ENCODE data around the gene PHIP.

The PHIP gene

DNA sequence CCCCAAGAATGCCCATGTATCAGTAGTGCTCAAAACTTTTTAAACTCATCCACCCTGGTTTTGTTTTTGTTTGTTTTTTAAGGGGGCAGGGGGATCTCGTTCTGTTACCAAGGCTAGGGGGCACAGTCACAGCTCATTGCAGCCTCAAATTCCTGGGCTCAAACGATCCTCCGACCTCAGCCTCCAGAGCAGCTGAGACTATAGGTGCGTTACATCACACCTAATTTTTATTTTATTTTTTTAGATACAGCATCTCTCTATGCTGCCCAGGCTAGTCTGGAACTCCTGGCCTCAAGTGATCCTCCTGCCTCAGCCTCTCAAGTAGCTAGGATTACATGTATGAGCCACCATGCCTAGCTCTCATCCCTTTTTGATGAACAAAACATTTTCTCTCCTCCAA is 11.2 kb downstream of the PHIP start:
- DNase-seq = no peak

DNA sequence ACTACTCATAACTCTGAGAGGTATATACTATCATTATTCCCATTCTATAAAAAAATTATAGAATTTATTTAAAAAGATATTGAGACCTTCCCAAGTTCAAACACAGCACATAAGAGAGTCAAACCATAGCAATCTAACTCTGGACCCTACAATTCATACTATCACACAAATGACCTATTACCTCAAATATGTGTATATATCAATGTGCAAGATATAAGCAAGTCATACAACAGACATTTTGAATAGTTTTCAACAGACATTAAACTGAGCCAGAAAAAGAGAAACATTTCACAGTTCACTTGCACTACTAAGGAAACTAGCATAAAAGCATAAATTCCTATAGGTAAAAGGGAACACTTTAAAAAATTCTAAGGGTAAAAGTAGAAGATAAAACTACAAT is 11.7 kb downstream of the PHIP start:
- DNase-seq = no peak

DNA sequence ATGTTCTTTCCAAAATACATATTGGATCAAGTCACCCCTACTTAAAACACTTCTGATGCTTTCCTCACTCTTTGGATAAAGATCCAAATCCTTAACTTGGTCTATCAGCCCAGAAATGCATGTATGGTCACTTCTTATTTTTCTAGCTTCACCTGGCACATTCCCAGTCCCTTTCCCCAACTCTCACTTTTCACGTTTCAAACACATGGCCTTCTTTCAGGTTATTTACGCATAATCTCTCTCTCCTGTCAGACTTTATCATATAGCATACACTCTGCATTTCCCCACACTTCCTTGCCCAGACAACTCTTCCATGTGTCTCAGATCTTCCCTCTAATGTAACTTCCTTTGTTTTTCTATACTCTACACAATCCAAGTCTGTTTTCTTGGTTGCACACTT is 12.8 kb downstream of the PHIP start:
- DNase-seq = no peak

DNA sequence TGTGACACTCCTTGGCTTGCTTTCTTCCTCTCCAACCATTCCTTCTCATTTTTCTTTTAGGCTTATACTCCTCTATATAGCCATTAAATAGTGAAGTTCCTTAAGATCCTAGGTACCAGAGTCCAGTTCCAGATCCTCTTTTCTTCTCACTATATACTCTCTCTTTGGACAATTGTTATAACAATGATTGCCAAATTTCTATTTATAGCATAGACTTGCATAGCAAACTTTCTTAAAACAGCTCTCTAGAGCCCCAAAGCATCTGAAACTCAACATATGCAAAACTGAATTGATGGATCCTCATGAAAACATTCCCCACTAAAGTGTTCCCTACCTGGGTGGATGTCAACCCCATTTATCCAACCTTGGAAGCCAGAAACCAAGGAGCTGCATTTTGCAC is 13.4 kb downstream of the PHIP start:
- DNase-seq = no peak

DNA sequence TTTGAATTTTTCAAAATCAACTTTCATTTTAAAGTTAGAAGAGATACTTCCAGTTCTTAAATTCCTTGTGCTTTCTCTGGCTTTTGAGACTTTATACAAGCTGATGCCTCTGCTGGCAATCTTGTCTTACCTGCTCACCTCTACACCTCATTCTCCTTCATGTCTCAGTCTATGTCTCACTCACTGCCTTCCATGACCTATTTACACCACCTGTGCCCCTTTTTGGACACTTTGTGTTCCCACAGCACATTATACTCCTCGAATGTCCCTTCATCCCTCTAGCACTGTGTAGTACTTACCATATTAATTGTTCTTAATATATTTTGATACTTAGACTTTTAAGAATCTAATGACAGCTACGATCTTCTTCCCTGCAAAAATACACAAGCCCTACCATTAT is 15.3 kb downstream of the PHIP start:
- no peak for DNase-seq

DNA sequence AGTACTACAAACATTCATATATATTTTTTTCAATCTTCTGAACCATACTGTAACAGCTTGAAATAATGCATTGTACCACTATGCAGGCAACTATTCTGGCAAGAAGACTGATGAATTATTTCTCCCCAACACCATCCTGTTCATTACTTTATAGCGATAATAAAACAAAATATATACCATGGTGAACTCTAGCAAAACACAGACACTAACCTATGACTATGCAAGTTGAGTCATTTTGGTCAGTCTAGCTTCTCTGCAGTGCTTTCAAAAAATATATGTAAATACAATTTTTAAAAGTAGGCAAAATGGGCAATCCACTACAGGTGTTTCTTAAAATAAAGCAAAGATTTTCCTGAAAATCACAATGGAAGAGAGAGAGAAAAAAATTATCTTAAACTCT is 20.3 kb downstream of the PHIP start:
- no peak for DNase-seq

DNA sequence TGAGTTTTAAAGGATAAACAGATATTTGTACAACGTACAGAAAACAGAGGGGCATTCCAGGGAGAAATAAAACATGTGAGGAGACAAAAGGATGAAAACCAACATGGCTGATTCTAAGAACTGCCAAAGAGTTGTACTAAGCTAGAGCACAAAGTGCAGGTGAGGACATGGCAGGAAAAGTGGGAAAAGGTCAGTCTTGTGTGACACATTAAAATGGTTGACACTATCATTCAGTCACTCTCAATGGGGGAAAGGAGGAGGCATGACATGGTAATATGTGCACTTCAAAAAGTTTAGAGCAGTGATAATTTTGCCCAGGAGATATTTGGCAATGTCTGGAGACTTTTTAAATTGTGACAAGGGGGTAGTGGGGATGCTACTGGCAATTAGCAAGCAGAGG is 21.8 kb downstream of the PHIP start:
- DNase-seq = no peak

DNA sequence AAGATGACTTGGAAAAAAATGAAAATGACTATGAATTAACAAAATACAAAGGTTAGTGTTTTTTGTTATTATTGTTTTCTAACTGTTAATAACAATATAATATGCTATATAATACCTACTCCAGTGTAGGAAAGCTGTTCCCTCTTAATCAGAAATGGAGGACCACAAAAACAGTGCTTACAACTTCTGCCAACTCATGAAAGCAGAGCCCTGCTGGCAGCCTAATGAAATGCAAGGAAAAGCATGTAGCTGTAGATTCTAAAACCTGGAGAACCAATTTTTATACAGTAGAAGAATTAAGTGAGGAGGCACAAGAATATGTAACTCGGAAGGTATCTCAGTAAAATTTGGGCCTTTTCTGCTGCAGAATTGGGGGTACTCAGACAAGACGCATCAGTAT is 29.4 kb downstream of the PHIP start:
- peak; percentile 31 for DNase-seq

DNA sequence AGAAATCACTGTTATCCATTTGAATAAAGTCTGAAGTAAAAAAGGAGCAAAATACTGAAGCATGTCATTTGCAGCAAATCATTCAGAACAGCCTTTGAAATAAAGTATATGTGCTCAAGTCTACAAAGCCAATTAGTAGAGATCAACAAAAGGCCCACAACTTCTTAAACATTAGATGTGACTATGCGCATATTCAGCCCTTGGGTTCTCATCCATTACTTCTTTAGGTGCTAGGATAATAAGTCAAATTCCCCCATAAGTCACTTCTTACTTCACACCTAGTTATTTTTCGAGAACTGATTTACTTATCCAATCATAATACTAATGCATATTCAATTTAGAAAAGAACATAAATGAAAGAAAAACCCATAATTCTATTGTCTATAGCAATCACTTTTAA is 31.0 kb downstream of the PHIP start:
- DNase-seq = no peak

DNA sequence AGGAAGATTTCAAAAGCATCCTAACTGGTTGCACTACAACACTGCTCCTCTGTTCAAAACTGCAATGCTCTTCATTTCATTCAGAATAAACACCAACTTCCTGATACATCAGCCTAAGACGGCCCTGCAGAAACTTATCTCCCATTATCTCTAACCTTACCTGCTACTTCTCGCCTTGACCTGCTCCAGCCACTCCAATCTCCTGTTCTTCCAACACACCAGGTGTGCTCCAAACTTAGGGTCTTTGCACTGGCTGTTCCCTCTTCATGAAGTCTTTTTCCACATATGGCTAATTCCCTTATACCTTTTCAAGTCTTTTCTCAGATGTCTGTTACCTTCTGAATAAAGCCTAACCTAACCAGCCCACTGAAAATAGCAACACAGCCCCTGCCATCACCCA is 32.1 kb downstream of the PHIP start:
- DNase-seq = no peak

DNA sequence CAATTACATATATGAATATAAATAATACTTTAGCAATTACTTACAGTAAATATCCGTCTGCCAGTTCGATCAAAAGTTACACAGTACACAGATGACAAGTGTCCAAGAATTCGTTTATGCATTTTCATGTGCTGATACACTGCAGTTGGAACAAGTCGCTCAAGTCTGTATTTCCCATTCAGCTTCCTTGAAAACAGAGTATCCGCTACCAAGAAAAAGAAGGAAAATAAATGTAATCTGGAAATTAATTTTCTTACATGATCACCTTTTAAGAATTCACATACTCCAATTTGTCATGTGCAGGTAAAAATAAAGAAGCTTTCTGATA is 35.3 kb downstream of the PHIP start:
- no peak for DNase-seq

DNA sequence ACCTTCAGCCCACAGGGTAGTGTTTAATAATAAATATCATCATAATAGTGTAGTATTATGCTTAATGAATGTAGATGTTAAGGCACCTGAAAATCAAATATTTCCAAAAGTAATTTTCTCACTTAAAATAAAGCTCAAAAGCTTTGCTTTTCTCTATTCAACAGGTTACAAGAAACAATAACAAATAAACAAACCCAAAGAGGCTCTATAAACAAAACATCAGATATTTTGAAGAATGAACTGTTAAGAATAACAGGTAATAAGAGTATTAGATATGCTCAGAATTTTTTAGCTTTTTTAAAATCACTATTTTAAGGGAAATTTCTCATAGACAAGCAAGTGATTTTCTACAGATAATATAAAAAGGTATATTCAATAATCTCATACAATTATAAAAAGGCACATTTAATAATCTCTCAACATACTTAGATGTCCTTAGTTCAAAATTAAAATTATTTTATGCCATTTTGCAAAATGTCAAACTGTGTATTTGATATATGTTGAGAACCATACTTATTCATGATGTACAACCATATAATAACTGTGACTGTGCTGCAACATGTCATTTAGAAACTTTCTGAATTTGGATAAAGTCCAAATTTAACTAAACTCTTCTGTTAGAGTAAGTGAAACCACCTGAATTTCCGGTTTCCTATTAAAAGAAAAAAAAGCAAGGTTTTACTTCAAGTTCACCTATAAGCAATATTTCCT is 35.8 kb downstream of the PHIP start:
- DNase-seq = no peak

DNA sequence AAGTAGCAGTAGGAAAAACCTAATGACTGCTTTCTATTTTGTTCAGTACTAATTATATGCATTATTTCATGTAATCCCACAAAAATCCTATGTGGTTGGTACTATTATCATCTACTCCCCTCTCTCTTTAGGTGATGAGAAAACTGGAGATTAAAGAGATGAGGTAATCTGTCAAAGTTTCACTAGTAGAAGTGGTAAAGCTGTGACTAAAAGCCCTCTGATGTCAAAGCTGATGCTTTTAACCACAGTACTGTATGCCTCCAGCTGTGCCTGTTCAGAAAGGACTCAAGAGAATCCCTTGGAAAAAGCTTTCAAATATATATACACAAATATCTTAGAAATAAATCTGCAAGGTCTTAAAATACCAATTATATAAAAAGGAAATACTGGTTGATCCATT is 38.0 kb downstream of the PHIP start:
- no peak for DNase-seq

DNA sequence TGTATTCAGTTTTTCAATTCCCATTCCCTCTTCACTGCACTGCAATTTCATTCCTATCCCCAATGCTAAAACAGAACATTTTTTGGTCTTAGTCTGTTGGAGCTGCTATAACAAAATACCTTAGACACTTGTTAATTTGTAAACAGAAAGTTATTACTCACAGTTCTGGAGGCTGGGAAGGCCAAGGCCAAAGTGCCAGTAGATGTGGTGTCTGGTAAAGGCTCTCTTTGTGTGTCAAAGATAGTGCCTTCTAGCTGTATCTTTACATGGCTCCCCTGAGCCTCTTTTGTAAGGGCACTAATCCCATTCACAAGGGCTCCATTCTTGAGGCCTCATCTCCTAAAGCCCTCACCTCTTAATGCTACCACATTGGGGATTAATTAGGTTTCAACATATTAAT is 40.0 kb downstream of the PHIP start:
- DNase-seq = no peak

DNA sequence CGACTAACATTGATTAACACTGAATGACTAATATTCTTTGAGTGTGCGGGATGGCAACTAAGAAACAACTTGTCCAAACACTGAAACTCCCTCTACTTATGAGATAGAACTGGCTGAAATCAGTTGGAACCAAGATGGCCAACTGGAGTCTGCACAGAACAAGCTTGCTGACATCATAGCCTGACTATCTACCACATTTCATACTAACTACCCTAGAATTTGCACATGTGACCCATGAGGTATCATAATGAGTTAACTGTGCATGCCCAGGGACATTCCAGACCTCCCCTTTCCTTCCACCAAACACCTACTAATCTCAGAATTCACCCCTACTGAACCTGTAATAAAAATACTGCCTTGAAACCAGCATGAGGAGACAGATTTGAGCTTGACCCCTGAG is 43.2 kb downstream of the PHIP start:
- DNase-seq = no peak

DNA sequence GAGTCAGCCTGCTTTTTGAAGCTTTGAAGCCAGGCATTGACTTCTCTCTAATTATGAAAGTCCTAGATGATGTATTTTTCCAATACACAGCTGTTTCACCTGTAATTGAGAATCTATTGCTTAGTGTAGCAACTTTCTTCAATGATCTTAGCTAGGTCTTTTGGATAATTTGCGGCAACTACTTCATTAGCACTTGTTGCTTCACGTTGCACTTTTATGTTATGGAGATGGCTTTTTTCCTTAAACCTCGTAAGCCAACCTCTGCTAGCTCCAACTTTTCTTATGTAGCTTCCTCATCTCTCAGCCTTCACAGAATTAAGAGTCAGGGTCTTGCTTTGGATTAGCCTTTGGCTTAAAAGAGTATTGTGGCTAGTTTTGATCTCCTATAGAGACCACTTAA is 44.8 kb downstream of the PHIP start:
- DNase-seq = no peak

DNA sequence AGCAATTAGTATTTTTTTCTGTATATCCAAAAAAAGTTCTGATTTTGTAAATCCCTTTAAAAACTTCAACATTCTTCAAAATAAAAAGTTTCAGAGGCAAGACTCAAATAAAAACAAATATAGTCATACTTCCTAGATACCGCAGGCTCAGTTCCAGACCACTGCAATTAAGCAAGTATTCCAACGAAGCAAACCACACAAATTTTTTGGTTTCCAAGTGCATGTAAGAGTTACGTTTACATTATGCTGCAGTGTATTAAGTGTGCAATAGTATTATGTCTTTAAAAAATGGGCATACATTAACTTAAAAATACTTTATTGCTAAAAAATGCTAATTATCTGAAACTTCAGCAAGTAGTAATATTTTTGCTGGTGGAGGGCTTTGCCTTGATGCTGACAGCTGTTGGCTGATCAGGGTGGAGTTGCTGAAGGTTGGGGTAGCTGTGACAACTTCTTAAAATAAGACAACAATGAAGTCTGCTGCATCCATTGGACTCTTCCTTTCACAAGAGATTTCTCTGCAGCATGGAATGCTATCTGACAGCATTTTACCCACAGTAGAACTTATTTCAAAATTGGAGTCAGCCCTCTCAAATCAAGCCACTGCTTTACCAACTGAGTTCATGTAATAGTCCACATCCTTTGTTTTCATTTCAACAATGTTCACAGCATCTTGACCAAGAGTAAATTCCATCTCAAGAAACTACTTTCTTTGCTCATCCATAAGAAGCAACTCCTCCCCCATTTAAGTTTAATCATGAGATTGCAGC is 46.0 kb downstream of the PHIP start:
- DNase-seq = no peak

DNA sequence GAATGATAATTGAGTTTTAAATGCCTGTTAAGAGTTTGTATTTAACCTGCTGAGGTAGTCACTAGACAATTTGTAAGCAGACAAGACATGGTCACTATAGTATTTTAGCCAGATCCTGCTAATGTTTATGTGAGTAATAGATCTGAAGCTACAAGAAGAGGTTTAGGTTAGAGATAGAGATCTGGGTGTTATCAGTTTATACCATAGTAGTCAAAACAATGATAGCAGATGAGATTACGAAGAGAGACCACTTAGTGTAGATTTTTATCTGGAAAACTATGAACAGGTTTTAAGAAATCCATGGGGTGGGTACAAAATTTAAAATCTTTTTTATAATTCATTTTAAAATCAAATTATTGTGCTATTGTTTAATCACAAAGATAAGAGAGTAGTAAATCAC is 47.5 kb downstream of the PHIP start:
- DNase-seq = no peak

DNA sequence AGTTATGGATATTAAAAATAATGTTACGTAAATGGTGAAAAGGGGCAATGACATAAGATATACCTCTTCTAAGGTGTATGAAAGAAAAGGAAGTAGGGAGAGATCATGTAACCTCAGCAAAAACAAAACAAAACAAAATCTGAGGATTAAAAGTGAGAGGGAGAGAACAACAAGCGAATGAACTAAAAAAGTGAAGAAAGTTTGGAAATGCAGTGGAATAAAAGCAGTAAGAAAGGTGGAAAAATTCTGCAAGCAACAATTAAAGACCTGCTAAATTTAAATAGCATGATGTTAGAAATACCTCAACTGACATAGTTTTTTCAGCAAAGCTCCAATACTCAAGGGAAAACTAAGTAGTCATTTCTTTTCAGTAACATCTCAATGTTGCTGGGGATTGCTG is 48.0 kb downstream of the PHIP start:
- DNase-seq = no peak

DNA sequence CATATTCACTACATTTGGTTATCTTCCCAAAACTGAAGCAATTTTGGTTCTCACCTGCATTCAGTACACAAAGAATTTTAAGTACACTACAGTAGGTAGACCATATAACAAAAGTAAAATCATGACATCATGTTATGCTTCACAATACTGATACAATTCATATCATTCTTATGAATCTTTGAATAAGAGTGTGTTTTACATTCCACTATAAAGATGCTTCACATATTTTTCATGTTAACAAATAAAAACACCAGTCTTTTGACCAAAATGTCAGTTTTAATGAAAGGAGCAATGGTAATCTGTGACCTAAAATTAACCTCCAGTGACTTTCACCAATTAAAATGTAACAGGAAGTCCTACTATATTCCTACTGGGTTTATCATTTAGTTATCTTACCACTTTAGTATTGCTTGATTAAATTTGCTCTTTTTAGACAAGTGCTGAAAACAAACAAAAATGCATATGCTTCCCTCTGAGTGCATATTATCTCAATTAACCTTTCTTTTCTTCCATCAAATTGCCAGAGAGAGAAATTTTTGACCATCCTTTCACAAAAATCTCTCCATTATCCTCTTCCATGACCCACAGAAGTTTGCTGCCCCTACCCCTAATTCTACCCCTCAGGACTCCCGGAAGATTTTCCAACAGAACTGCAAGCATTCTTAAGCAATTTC is 49.3 kb downstream of the PHIP start:
- DNase-seq = no peak

DNA sequence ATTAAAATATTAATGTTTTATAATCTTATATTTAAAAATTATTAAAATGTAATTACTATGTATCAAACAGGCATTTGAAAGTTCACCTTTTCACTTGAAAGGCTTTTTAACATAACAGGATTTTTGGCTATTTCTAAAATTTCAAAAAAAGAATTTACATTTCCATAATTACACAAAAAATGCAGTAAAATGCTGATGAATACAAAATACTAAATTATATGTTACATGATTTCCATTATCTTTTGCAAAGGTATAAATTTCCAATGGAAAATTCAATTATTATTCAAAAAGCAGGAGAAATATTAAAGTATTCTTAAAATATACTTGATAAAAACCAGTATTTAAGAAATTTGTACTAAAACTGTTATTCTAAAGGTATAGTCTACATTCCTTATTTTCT is 66.1 kb downstream of the PHIP start:
- no peak for DNase-seq

DNA sequence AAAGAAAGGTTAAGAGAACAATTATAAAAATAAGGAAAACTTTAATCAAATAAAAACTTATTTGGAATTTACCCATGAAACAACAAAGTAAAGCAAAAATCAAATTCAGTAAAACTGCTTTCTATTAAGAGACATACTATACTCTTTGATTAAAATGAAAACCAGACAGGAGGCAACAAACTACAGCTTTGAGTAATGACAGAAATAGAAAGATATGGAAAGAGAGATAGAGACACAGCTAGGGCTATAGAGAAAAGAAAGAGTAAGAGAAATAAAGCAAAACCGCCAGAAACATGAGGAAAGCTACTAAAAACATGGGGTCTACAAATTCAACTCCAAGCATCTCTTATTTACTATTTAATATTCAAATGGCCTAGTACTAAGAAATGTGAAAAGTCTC is 67.6 kb downstream of the PHIP start:
- no peak for DNase-seq

DNA sequence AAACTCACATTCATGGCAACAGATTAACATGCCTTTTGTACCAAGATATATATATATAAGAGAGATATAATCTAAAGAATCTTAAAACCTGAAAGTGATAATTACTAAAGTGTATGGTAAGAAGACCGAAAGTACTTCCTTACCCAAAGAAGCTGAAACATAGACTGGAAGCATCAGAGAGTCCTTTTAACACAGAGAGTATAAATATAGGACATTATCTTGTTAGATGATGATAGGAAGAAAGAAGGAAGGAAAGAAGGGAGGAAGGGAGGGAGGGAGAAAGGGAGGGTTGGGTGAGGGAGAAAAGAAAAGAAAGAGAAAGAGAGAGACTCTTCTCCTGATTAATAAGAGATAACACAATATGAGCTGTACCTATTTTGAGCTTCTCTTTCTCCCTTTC is 68.2 kb downstream of the PHIP start:
- no peak for DNase-seq

DNA sequence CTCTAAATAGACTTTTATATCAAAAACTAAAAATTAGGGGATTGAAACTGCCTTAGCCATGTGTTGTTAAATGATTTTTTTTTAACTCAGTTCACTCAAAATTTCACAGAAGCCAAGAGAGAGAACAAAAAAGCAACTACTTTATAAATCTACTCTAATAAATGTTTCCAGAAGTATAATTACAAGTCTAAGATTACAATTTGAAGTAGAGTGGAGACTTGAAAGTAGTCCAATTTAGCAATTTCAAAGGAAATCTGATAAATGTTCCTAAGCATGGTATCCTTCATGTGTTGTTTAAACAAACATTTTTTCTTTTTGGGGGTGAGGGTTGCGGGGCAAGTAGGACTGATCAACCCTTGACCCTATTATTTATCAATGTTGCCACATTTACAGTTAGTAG is 72.6 kb downstream of the PHIP start:
- DNase-seq = no peak

DNA sequence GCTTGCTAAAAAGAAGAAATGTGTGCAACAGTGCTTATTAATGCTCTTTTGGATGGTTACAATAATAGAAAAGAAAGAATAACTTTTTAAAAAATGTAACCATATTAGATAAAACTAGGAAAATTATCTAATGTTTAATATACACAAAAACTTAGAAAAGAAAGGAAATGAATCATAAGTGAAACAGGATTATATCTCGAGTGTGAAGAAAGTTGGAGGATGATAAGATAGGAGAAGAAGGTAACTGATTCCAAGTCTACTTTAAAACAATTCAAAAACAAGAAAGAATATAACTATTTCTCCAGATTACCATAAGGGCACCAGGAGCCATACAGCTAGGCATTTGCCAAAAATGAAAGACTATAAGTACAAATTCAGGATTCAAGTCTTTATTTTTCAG is 73.0 kb downstream of the PHIP start:
- DNase-seq = no peak

All from NCI-H2171 treated with DMSO at 0.1 percent for 48 hours (cell line).